ENCODE measurements around the gene DPT.

DNA sequence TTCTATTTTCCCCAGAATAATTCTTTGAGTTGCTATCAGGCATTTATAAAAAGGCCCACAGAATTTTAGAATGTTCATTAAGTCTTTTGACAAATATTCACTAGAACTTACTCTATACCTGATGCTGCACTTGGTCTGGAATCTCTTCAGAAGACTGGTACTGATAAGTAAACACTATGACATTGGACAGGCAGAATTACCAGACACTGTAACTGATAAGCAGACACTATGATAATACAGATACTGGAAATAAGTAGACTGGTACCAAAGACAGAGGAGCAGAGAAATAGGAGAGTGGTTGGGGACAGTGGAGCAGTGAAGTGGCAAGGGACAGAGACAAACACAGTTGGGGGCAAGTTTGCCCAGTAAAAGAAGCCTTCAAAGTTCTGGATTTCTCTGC is 8.2 kb downstream of the DPT start:
- TF ChIP-seq, protein P1, sequence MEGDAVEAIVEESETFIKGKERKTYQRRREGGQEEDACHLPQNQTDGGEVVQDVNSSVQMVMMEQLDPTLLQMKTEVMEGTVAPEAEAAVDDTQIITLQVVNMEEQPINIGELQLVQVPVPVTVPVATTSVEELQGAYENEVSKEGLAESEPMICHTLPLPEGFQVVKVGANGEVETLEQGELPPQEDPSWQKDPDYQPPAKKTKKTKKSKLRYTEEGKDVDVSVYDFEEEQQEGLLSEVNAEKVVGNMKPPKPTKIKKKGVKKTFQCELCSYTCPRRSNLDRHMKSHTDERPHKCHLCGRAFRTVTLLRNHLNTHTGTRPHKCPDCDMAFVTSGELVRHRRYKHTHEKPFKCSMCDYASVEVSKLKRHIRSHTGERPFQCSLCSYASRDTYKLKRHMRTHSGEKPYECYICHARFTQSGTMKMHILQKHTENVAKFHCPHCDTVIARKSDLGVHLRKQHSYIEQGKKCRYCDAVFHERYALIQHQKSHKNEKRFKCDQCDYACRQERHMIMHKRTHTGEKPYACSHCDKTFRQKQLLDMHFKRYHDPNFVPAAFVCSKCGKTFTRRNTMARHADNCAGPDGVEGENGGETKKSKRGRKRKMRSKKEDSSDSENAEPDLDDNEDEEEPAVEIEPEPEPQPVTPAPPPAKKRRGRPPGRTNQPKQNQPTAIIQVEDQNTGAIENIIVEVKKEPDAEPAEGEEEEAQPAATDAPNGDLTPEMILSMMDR (IDR thresholded peaks at IDR 0.05; ENCODE audit: poor library complexity, severe bottlenecking): no peak
- no peak for TF ChIP-seq EP300 (conservative IDR thresholded peaks at IDR 0.05; ENCODE audit: poor library complexity, severe bottlenecking)
- no peak for TF ChIP-seq EZH2 (IDR thresholded peaks at IDR 0.05; ENCODE audit: borderline replicate concordance, insufficient read depth, low read length, poor library complexity, severe bottlenecking)
- no peak for TF ChIP-seq MXI1 (conservative IDR thresholded peaks at IDR 0.05; ENCODE audit: poor library complexity, severe bottlenecking)

Measured in neural cell (in vitro differentiated cells).